RKO (cell line): ENCODE measurements around the gene CLEC11A.

Experiments used
- DNase-seq: peaks from one replicate; pipeline ENCODE4 v3.0.0-alpha.2; 2016; ENCODE audit warnings: low spot score

The CLEC11A gene

GRCh38 chr19:50723069-50723468 lies at the start of gene CLEC11A:
TSS of gene CLEC11A (plus strand) at chr19:50723364. CDS start at chr19:50723526, 162 bp downstream.
- DNase-seq, result peak; percentile 86

GRCh38 chr19:50676625-50677197 lies 46.5 kb upstream of the CLEC11A start:
- no peak for DNase-seq

- no peak for DNase-seq
These were observed 45.5 kb upstream of the CLEC11A start for GRCh38 chr19:50677636-50678035.

GRCh38 chr19:50678323-50678722 lies 44.8 kb upstream of the CLEC11A start:
- DNase-seq, result no peak

- peak; percentile 58 for DNase-seq
These were observed 43.7 kb upstream of the CLEC11A start for GRCh38 chr19:50679177-50680125.

GRCh38 chr19:50686310-50687032 lies 36.7 kb upstream of the CLEC11A start:
- no peak for DNase-seq

- no peak for DNase-seq
These were observed 34.4 kb upstream of the CLEC11A start for GRCh38 chr19:50688766-50689165.

- DNase-seq, result no peak
These were observed 32.7 kb upstream of the CLEC11A start for GRCh38 chr19:50690439-50690838.

- peak; percentile 59 for DNase-seq
These were observed 29.8 kb upstream of the CLEC11A start for GRCh38 chr19:50693064-50693975.

- DNase-seq, result no peak
These were observed 28.4 kb upstream of the CLEC11A start for GRCh38 chr19:50694815-50695145.

GRCh38 chr19:50695251-50696093 lies 27.7 kb upstream of the CLEC11A start:
- peak; percentile 90 for DNase-seq

GRCh38 chr19:50696094-50696483 lies 27.1 kb upstream of the CLEC11A start:
- DNase-seq, result no peak

- peak; percentile 60 for DNase-seq
These were observed 25.6 kb upstream of the CLEC11A start for GRCh38 chr19:50697414-50698124.

- peak; percentile 53 for DNase-seq
These were observed 21.7 kb upstream of the CLEC11A start for GRCh38 chr19:50701367-50701985.

- DNase-seq, result peak; percentile 56
These were observed 20.9 kb upstream of the CLEC11A start for GRCh38 chr19:50702158-50702870.

GRCh38 chr19:50702871-50703829 lies 20.0 kb upstream of the CLEC11A start:
- peak; percentile 98 for DNase-seq

- DNase-seq, result peak; percentile 84
These were observed 19.0 kb upstream of the CLEC11A start for GRCh38 chr19:50703915-50704796.
